Stimulated activated CD8-positive, alpha-beta memory T cell treated with anti-CD3 and anti-CD28 coated beads, Interleukin-4, amount 100 ng/mL, for 1 hour (primary cell): Measurements from ENCODE around the gene ACLY.
"Not testable (repeated sequence)": the region's sequence is repeated elsewhere in the genome, so short reads cannot be mapped to it uniquely, and the experiment has no call there.

Source experiments
- DNase-seq, 2 donors: peaks; one replicate each; pipeline ENCODE4 v3.0.0-alpha.2; 2020; ENCODE audit warnings: low read depth in 2 of 2, low spot score in 1 of 2

ACLY gene

DNA sequence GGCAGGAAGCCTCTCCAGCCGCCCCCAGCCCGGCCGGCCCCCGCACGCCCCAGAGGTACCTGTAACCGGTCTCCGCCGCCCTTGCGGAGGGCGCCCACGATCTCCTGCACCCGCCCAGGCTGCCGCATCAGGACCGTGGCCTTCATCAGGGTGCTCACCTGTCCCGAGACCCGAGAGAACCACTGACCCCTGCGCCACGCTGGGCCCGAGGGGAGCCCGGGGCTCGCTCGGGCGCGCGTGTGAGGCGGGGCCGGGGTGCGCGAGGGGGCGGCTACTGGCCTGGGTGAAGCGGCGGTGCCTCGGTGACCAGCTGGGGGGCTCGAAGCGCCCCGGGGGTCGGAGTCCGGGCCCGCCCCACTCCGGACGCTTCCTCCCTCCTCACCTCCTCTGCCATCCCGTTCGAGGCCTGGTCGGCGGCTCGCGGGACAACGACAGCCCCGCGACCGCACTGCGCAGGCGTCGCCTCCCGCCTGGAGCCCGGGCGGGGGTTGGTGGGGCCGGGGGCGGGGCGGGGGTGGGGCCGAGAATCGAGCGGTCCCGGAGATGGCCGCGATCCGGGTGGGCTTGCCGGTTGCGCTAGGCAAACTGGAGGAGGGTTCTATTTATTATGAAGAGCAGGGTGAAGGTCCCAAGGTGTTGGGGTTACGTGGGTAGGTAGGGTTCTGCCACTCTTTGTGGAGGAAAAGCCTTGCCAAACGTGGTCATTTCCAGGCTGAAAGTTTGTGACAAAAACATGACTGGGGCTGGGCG, 82.8 kb downstream of the ACLY start, which contains the start of gene NT5C3B:
Gene NT5C3B (minus strand): TSS at position 433 of the 750 bp plus-strand sequence. CDS start 39 bp downstream, at position 394.
- peak; percentile 11 to 27 for DNase-seq

DNA sequence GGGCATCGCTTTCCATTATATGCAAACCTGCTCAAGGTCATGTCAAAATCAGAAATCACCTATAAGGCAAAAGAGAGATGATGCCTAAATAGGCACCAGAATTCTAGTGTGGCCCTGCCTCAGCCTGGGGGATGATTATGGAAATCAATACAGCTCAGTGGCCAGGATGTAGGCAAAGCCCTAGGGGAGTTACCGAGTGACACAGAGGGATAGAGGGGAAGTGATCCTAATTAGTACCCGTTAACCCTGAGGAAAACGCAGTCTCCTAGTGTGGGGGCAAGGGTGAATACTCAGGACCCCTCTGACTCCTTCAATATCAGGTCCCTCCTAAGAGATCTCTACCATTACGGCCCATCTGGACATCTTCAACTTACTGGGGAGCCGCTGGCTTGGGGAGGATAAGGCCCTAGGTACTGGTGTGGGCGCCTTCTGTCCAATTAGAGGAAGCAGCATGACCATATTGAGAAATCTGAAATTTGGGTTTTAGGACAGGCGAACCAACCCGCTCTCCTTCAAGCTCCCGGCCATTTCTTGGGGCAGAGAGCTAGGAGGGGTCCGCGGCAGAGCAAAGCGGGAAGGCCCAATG, 83.4 kb downstream of the ACLY start:
- no peak for DNase-seq

DNA sequence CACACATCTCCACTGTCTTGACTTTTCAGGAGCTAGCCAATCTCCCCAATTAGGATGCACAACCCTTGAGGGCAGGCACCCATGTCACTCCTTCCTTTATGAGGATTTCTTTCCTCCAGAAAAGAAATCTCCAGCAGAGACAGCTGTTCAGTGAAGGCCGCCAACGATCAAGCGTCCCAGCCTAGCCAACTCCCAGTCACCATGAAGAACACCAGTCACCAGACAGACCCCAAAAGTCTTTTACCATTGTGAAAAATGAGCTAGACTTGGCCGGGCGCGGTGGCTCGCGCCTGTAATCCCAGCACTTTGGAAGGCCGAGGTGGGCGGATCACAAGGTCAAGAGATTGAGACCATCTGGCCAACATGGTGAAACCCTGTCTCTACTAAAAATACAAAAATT, 88.8 kb downstream of the ACLY start:
- not testable (repeated sequence) for DNase-seq

DNA sequence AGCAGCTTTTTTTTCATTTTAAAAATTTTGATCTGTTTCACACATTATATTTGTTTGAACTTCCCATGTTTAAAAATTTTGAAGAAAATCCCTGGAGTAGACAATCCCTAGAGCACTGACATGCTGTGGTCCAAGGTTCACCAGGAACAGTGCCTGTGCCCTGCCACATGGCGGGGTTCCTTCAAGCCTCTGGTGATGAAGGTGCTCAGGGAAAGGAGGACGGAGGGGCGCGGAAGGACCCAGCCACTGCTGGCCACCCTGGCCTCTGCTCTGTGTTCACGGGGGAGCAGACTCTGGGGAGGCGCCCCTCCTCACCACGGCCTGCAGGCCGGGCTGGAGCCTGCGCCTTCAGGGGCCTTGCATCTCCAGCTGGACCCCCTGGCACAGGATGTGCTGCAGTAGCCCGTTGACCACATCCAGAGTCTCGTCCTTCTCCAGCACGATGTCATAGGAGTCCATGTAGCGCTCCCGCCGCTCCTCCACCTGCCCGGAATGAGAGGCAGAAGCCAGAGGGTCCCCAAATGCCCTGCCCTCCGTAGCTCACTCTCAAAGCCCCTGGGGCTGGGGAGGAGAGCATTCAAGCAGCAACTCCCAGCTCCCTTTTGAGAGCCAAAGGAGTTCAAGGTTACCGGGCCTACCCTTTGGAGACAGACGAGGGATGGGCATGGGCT, 93.4 kb downstream of the ACLY start:
- DNase-seq: no peak

DNA sequence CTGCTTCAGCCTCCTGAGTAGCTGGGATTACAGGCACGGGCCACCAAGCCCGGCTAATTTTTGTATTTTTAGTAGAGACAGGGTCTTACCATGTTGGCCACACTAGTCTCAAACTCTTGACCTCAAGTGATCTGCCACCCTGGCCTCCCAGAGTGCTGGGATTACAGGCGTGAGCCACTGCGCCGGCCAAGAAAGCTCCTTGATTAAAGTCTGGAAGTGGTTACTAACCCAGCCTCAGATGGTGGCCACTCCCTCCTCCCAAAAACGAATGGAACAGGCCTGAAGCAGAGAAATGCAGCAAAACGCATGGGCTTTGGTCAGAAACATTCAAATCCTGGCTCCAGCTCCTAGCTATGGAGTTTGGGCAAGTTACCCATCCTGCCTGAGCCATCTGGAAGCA, 94.7 kb downstream of the ACLY start:
- DNase-seq: no peak

DNA sequence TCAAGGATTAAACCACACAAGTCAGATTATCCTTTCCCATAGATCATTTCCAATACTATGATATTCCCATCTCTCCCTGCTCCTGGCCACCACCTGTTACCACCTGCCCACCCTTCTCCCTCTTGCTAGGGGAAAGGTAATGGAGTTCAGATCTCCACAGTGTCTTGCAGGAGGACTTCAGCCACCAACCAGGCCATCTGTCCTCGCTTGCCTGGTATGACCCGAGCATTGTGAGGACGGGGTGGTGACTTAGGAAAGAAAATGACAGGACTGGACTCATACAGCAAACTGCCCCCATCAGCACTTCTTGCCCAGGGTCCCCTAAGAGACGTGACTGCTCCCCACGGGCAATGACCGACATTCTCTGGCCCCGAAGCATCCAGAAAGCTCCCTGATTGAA, 95.2 kb downstream of the ACLY start:
- no peak for DNase-seq

DNA sequence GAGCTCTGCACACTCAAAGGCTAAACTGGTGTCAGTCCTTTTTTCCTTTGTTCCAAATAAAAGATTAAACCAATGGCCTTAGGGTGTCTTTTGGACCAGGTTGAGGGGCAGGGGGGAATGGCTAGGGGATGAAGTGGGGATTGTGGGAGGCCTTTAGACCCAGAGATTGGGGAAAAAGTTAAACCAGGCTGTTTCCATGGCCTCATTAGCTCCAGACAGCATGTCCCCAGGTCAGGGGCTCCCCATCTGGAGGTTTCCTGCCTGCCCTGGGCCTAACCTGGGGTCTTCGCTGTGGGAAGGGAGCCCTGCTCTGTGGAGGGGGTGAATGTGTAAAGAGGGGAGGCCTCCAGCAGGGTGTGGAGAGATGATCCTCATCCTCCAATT, 95.6 kb downstream of the ACLY start:
- DNase-seq: no peak

DNA sequence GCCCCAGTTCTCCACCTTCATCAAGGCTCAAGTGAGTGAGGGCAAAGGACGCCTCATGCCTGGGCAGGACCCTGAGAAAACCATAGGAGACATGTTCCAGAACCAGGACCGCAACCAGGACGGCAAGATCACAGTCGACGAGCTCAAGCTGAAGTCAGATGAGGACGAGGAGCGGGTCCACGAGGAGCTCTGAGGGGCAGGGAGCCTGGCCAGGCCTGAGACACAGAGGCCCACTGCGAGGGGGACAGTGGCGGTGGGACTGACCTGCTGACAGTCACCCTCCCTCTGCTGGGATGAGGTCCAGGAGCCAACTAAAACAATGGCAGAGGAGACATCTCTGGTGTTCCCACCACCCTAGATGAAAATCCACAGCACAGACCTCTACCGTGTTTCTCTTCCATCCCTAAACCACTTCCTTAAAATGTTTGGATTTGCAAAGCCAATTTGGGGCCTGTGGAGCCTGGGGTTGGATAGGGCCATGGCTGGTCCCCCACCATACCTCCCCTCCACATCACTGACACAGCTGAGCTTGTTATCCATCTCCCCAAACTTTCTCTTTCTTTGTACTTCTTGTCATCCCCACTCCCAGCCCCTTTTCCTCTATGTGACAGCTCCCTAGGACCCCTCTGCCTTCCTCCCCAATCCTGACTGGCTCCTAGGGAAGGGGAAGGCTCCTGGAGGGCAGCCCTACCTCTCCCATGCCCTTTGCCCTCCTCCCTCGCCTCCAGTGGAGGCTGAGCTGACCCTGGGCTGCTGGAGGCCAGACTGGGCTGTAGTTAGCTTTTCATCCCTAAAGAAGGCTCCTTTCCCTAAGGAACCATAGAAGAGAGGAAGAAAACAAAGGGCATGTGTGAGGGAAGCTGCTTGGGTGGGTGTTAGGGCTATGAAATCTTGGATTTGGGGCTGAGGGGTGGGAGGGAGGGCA, 96.3 kb downstream of the ACLY start:
- DNase-seq: no peak

DNA sequence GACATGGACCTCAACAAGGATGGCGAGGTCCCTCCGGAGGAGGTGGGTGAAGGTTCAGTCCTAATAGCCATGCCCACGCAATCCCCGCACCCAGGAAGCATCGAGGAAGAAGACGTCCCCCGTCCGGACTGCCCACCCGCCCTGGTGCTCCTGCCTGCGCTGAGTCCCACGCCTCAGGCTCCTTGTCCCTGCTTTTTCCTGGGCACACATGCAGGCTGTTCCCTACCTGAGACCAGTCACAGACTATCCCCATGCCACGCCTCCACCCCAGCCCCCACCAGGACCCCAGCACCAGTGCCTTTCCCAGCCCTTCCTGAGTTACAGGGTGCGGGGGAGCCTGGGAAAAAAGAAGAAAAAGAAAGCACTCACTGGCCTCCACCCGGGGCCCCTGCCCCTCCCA, 97.0 kb downstream of the ACLY start:
- no peak for DNase-seq

DNA sequence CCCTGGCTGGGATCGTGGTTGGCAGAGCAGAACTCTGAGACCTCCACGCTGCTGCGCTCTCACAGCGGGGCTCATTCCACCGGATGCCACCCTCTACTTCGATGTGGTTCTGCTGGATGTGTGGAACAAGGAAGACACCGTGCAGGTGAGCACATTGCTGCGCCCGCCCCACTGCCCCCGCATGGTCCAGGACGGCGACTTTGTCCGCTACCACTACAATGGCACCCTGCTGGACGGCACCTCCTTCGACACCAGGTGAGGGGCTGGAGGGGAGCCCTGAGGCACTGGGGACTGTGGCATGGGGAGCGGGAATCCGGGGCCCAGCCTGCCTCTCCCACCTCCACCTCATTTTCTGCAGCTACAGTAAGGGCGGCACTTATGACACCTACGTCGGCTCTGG, 100.7 kb downstream of the ACLY start:
- DNase-seq: no peak
